PC-3 (cell line): ENCODE measurements around the gene IRF3. TPM values are rescaled to one million over a fixed set of nuclear protein-coding genes. Genes with fewer than 3 reads are reported as not detected.

ENCODE experiments used
- ATAC-seq: fragments of 200-7000 bp; cut with Tn5 transposase; 2 replicates; pipeline ENCODE4 v1.9.1; 2020; ENCODE audit warnings: mild to moderate bottlenecking, moderate library complexity
- BruUV-seq: library from RNA; stranded (reverse); fragments of 400-500 nt; replicated peaks from 2 replicates; lab custom pipeline; 2021; lab: Mats Ljungman, UMichigan
- CTCF ChIA-PET: fragments of 300-600 bp; sonication (Branson Sonifier 250); formaldehyde crosslinking; loops from one replicate; lab custom pipeline; 2022; ENCODE audit warnings: antibody characterized with exemption; lab: Charles Lee
- POLR2A ChIA-PET: fragments of 300-600 bp; sonication (Branson Sonifier 250); formaldehyde crosslinking; loops from one replicate; lab custom pipeline; 2022; ENCODE audit warnings: antibody characterized with exemption; ENCODE audit not compliant: unreplicated experiment; lab: Charles Lee
- DNase-seq: peaks from one replicate; pipeline ENCODE4 v3.0.0-alpha.2; 2015
- H2AFZ ChIP-seq: fragments of 300-600 bp; sonication (generic); 2 replicates; pipeline ENCODE4 v1.6.0; 2016; ENCODE audit warnings: antibody characterized with exemption, low read length
- H3F3A ChIP-seq: fragments of 300-600 bp; sonication (generic); one replicate; pipeline ENCODE4 v1.6.0; 2017; ENCODE audit warnings: antibody characterized with exemption, low read length, control low read depth, mild to moderate bottlenecking; ENCODE audit not compliant: unreplicated experiment
- H3K27ac ChIP-seq: fragments of 300-600 bp; sonication (generic); 2 replicates; pipeline ENCODE4 v1.5.1; 2016; ENCODE audit warnings: mild to moderate bottlenecking, low read length
- H3K27me3 ChIP-seq: fragments of 300-600 bp; sonication (generic); 2 replicates; pipeline ENCODE4 v1.6.1; 2016; ENCODE audit warnings: low read length, mixed read lengths
- H3K36me3 ChIP-seq: fragments of 300-600 bp; sonication (generic); 2 replicates; pipeline ENCODE4 v1.6.1; 2016; ENCODE audit warnings: low read depth, mixed run types, low read length, mixed read lengths
- H3K4me1 ChIP-seq: fragments of 300-600 bp; sonication (generic); 2 replicates; pipeline ENCODE4 v1.5.1; 2016; ENCODE audit warnings: low read length; ENCODE audit not compliant: insufficient read depth
- H3K4me2 ChIP-seq: fragments of 300-600 bp; sonication (generic); 2 replicates; pipeline ENCODE4 v1.6.0; 2016; ENCODE audit warnings: low read length
- H3K4me3 ChIP-seq: fragments of 300-600 bp; sonication (generic); 2 replicates; pipeline ENCODE4 v1.5.1; 2016; ENCODE audit warnings: mild to moderate bottlenecking, low read length, mixed read lengths
- H3K79me2 ChIP-seq: fragments of 300-600 bp; sonication (generic); 2 replicates; pipeline ENCODE4 v1.6.1; 2017; ENCODE audit warnings: low read length, mixed read lengths
- H3K9ac ChIP-seq: fragments of 300-600 bp; sonication (generic); 2 replicates; pipeline ENCODE4 v1.6.0; 2016; ENCODE audit warnings: mild to moderate bottlenecking, low read length
- H3K9me2 ChIP-seq: fragments of 300-600 bp; sonication (generic); replicated peaks from 2 replicates; pipeline ENCODE4 v1.6.1; 2016; ENCODE audit warnings: mixed run types, low read length, mixed read lengths
- H3K9me3 ChIP-seq: fragments of 300-600 bp; sonication (generic); 2 replicates; pipeline ENCODE4 v1.6.1; 2016; ENCODE audit warnings: low read length, mixed read lengths
- H4K20me1 ChIP-seq: fragments of 300-600 bp; sonication (generic); 2 replicates; pipeline ENCODE4 v1.6.1; 2016; ENCODE audit warnings: low read length, mixed read lengths
- CTCF ChIP-seq: fragments of 300-600 bp; sonication (generic); conservative IDR thresholded peaks from 2 replicates; pipeline ENCODE4 v1.5.1; 2017; ENCODE audit warnings: antibody characterized with exemption, low read depth, mild to moderate bottlenecking, low read length
- EZH2 ChIP-seq: fragments of 300-600 bp; sonication (generic); IDR thresholded peaks from one replicate; pipeline ENCODE4 v1.6.1; 2017; ENCODE audit warnings: antibody characterized with exemption, mild to moderate bottlenecking, low read length; ENCODE audit not compliant: unreplicated experiment
- EZH2phosphoT487 ChIP-seq: fragments of 300-600 bp; sonication (generic); IDR thresholded peaks from 2 replicates; pipeline ENCODE4 v1.6.1; 2018; ENCODE audit warnings: mild to moderate bottlenecking, antibody characterized with exemption, low read length, borderline replicate concordance
- intact Hi-C: fragments of 100-400 bp; cut with micrococcal nuclease; formaldehyde crosslinking; loops from 2 replicates; pipeline ENCODE4 v1.9.0; 2023
- total RNA-seq: library from RNA; depleted of rRNA; stranded (reverse); fragments of >200 nt; gene quantifications from 2 replicates; pipeline ENCODE4 v1.2.3, GENCODE V29; 2014

Gene IRF3
- total RNA-seq, 1 experiment from 2014 or later, result 236 TPM

- DNase-seq (no peak), ATAC-seq (no peak)
- Histone ChIP-seq H4K20me1 (peaks cover 23% of the 10 kb centered on the region), H3K9me3 (no peaks in the 10 kb centered on the region), H3K4me2 (no peak overlapping the region), H3K79me2 (peaks cover 15% of the 10 kb centered on the region), H3K27ac (no peak overlapping the region), H3K9me2 (no peaks in the 10 kb centered on the region), H3K27me3 (no peaks in the 10 kb centered on the region), H3K4me1 (peaks cover 11% of the 10 kb centered on the region), H3K9ac (no peak overlapping the region), H3K36me3 (peaks cover 46% of the 10 kb centered on the region), H3F3A (no peaks in the 10 kb centered on the region), H3K4me3 (no peak overlapping the region), H2AFZ (no peak overlapping the region)
- CTCF ChIA-PET, result interaction anchor here (0.6 kb wide), 1 partner anchor 42 kb away, joined by 3 read pairs; no protein-coding TSS in a partner anchor
- TF ChIP-seq EZH2 (no peak), EZH2phosphoT487 (no peak), CTCF (no peak)
- no TSS peak for BruUV-seq
- intact Hi-C loops, result no loop called here
- POLR2A ChIA-PET, result interaction anchor here (0.6 kb wide), 1 partner anchor 173 kb away, joined by 5 read pairs; no protein-coding TSS in a partner anchor
These were observed 20.2 kb upstream of the IRF3 start for GRCh38 chr19:49685845-49686332.

- Histone ChIP-seq H4K20me1 (peaks cover 29% of the 10 kb centered on the region), H3F3A (no peaks in the 10 kb centered on the region), H3K27me3 (no peaks in the 10 kb centered on the region), H3K4me2 (no peak overlapping the region), H3K4me3 (no peak overlapping the region), H2AFZ (no peak overlapping the region), H3K27ac (no peak overlapping the region), H3K79me2 (peaks cover 23% of the 10 kb centered on the region), H3K9me2 (no peaks in the 10 kb centered on the region), H3K4me1 (peaks cover 16% of the 10 kb centered on the region), H3K9me3 (no peaks in the 10 kb centered on the region), H3K9ac (no peak overlapping the region), H3K36me3 (peaks cover 52% of the 10 kb centered on the region)
- TF ChIP-seq EZH2, result no peak
- no peak for TF ChIP-seq EZH2phosphoT487
- no peak for TF ChIP-seq CTCF
- ATAC-seq (no peak), DNase-seq (no peak)
- no TSS peak for BruUV-seq
- ChIA-PET POLR2A (no interaction called here), CTCF (interaction anchor here (0.6 kb wide), 2 partner anchors 11 to 41 kb away, joined by 3 to 4 read pairs; no protein-coding TSS in a partner anchor)
- intact Hi-C loops, result no loop called here
These were observed 19.4 kb upstream of the IRF3 start for GRCh38 chr19:49684983-49685553.
